ENCODE measurements around the gene PNPLA2.

GRCh38 chr11:863023-863909, 44.6 kb downstream of the PNPLA2 start:
- TF ChIP-seq TEAD4 (CRISPR knock-in tag; IDR thresholded peaks at IDR 0.05) = no peak
- no peak for TF ChIP-seq CTCF (IDR thresholded peaks at IDR 0.05)
- no peak for TF ChIP-seq OVOL2 (CRISPR knock-in tag; IDR thresholded peaks at IDR 0.05; ENCODE audit: borderline replicate concordance)
- no peak for TF ChIP-seq ZNF671 (CRISPR knock-in tag; IDR thresholded peaks at IDR 0.05)
- TF ChIP-seq CBFB (CRISPR knock-in tag; IDR thresholded peaks at IDR 0.05; ENCODE audit: low read depth) = no peak
- TF ChIP-seq FOXJ3 (CRISPR knock-in tag; IDR thresholded peaks at IDR 0.05; ENCODE audit: borderline replicate concordance) = no peak
- TF ChIP-seq NFYB (CRISPR knock-in tag; conservative IDR thresholded peaks at IDR 0.05; ENCODE audit: low read depth) = no peak
- no peak for TF ChIP-seq HMGXB4 (CRISPR knock-in tag; IDR thresholded peaks at IDR 0.05)
- TF ChIP-seq CREB1 (CRISPR knock-in tag; IDR thresholded peaks at IDR 0.05) = no peak
- TF ChIP-seq FOXP4 (CRISPR knock-in tag; IDR thresholded peaks at IDR 0.05) = no peak
- no peak for TF ChIP-seq JAZF1 (CRISPR knock-in tag; IDR thresholded peaks at IDR 0.05)
